K562 (cell line): ENCODE measurements around the gene PCED1B. TPM values are rescaled to one million over a fixed set of nuclear protein-coding genes. Genes with fewer than 3 reads are reported as not detected.

Experiments
- ATAC-seq: fragments of 200-7000 bp; cut with Tn5 transposase; 3 replicates; pipeline ENCODE4 v1.9.1; 2020; ENCODE audit warnings: moderate library complexity
- BruUV-seq: library from RNA; stranded (reverse); fragments of 400-500 nt; replicated peaks from 2 replicates; lab custom pipeline; 2021; lab: Mats Ljungman, UMichigan
- CTCF ChIA-PET: fragments of 300-600 bp; formaldehyde crosslinking; extraction: SDS; loops from one replicate; lab custom pipeline; 2021; ENCODE audit warnings: low intra/inter-chr PET ratio; lab: Yijun Ruan, JAX
- POLR2A ChIA-PET: fragments of 300-600, 350-650 bp; sonication (Branson Sonifier 250); formaldehyde crosslinking; extraction: SDS; loops from one replicate; lab custom pipeline; 2021; ENCODE audit warnings: antibody characterized with exemption, inconsistent platforms; lab: Yijun Ruan, JAX
- DNase-seq, 4 experiments: peaks; one replicate each; pipeline versions ENCODE4 v3.0.0 to v3.0.0-alpha.2; 2011 to 2018; ENCODE audit warnings: low spot score in 3 of 4, mixed read lengths in 3 of 4; ENCODE audit errors: extremely low read depth in 1 of 4
- FAIRE-seq: peaks from 2 replicates; lab custom pipeline; 2011; peaks lifted over from hg19 to GRCh38; lab: Jason Lieb, UNC
- H2AFZ ChIP-seq: 2 replicates; pipeline ENCODE4 v1.6.0; 2011; ENCODE audit warnings: low read depth, low read length, control low read depth, inconsistent platforms
- H3K27ac ChIP-seq: fragments of 200-600 bp; 3 replicates; pipeline ENCODE4 v1.8.0; 2011; ENCODE audit warnings: low read depth, mild to moderate bottlenecking, control low read depth, inconsistent platforms, low read length, moderate library complexity, mixed read lengths; ENCODE audit errors: extremely low read depth
- H3K27me3 ChIP-seq, 2 experiments: fragments of 300-600 bp in 1 of 2; 2 replicates in 1 of 2; 3 replicates in 1 of 2; pipeline versions ENCODE4 v1.6.0 to v1.8.0; 2011; ENCODE audit warnings: inconsistent platforms in 2 of 2, low read length in 2 of 2, mild to moderate bottlenecking in 1 of 2, mixed read lengths in 1 of 2, moderate library complexity in 1 of 2; ENCODE audit not compliant: control insufficient read depth in 2 of 2, insufficient read depth in 2 of 2
- H3K36me3 ChIP-seq: fragments of 300-600 bp; 3 replicates; pipeline ENCODE4 v1.8.0; 2011; ENCODE audit warnings: mild to moderate bottlenecking, low read length, inconsistent platforms; ENCODE audit not compliant: control insufficient read depth, insufficient read depth
- H3K4me1 ChIP-seq, 2 experiments: fragments of 200-600 bp in 1 of 2; replicated peaks in 1 of 2; 2 replicates in 1 of 2; 3 replicates in 1 of 2; pipeline versions ENCODE4 v1.5.1 to v1.8.0; 2011; ENCODE audit warnings: inconsistent platforms in 2 of 2, low read length in 2 of 2, mild to moderate bottlenecking in 1 of 2, mixed read lengths in 1 of 2, moderate library complexity in 1 of 2; ENCODE audit not compliant: control insufficient read depth in 2 of 2, insufficient read depth in 2 of 2
- H3K4me2 ChIP-seq: 2 replicates; pipeline ENCODE4 v1.6.1; 2011; ENCODE audit warnings: low read length, control low read depth, inconsistent platforms, mixed read lengths; ENCODE audit not compliant: insufficient read depth
- H3K4me3 ChIP-seq: fragments of 200-600 bp; sonication (generic), shearing (Covaris generic); 2 replicates; pipeline ENCODE4 v1.5.1; 2016; ENCODE audit warnings: control low read depth, inconsistent platforms
- H3K79me2 ChIP-seq: fragments of 200-600 bp; 3 replicates; pipeline ENCODE4 v1.8.0; 2011; ENCODE audit warnings: low read length, inconsistent platforms; ENCODE audit not compliant: control insufficient read depth, insufficient read depth
- H3K9ac ChIP-seq, 2 experiments: 2 replicates each; pipeline versions ENCODE4 v1.6.0 to v1.6.1; 2011; ENCODE audit warnings: low read depth in 2 of 2, low read length in 2 of 2, control low read depth in 1 of 2, inconsistent platforms in 1 of 2, mild to moderate bottlenecking in 1 of 2, mixed read lengths in 1 of 2; ENCODE audit not compliant: insufficient read depth in 1 of 2
- H3K9me1 ChIP-seq: one replicate; pipeline ENCODE4 v1.6.0; 2011; ENCODE audit warnings: inconsistent platforms, mild to moderate bottlenecking, low read length, moderate library complexity; ENCODE audit not compliant: control insufficient read depth, insufficient read depth
- H3K9me3 ChIP-seq: replicated peaks from 2 replicates; pipeline ENCODE4 v1.5.1; 2011; ENCODE audit warnings: low read depth, low read length, inconsistent platforms; ENCODE audit not compliant: control insufficient read depth, insufficient read depth
- H4K20me1 ChIP-seq: replicated peaks from 2 replicates; pipeline ENCODE4 v1.6.1; 2011; ENCODE audit warnings: low read length, inconsistent platforms, mixed read lengths; ENCODE audit not compliant: control insufficient read depth, insufficient read depth
- CTBP1 ChIP-seq: fragments of 450-650 bp; IDR thresholded peaks from 2 replicates; pipeline ENCODE4 v1.6.1; 2016; ENCODE audit warnings: borderline replicate concordance
- WGBS: fragments of 100-300 bp; shearing (Covaris generic); methylation state at CpG from one replicate; pipeline ENCODE4 v1.1.6; 2016; ENCODE audit warnings: low coverage, mixed read lengths; ENCODE audit not compliant: insufficient coverage; ENCODE audit errors: missing lambda C conversion rate; 5-methylcytosine and 5-hydroxymethylcytosine counted together
- in situ Hi-C: fragments of 300-500 bp; cut with MboI; formaldehyde crosslinking; loops from 4 replicates; pipeline ENCODE4 v1.15.0; 2018; ENCODE audit warnings: inconsistent platforms, mixed read lengths
- intact Hi-C: fragments of 100-400 bp; cut with micrococcal nuclease; formaldehyde crosslinking; loops from 2 replicates; pipeline ENCODE4 v1.14.2; 2022
- polyA plus RNA-seq, 8 experiments: library from polyadenylated mRNA; depleted of rRNA in 4 of 8; stranded (reverse) in 5 of 8; unstranded in 3 of 8; fragments of >200 nt; fragmentation: Nextera tagmentation in 2 of 8; fragmentation: Illumina TruSeq in 1 of 8; extraction: Ambion mirVana in 2 of 8; extraction: Trizol in 1 of 8; gene quantifications; 2 replicates each; pipeline versions ENCODE4 v1.2.1 to v1.2.3, GENCODE V29; 2011 to 2014; ENCODE audit warnings: inconsistent platforms in 1 of 8, missing spikeins in 1 of 8
- total RNA-seq, 7 experiments: library from RNA; depleted of rRNA in 6 of 7; stranded (reverse); fragments of >200 nt in 6 of 7; fragmentation: Illumina TruSeq in 2 of 7; extraction: Trizol in 2 of 7; gene quantifications; 2 replicates each; pipeline versions ENCODE4 v1.2.1 to v1.2.3, GENCODE V29; 2011 to 2021; ENCODE audit warnings: low replicate concordance in 1 of 7
- TF ChIP-seq, protein P1 (sequence below): sonication (generic); formaldehyde crosslinking; IDR thresholded peaks from 2 replicates; pipeline ENCODE4 v1.8.1; 2023; ENCODE audit warnings: mild to moderate bottlenecking, missing genetic modification reagents
- TF ChIP-seq, protein P2 (sequence below): fragments of 450-650 bp; IDR thresholded peaks from 2 replicates; pipeline ENCODE4 v1.6.1; 2016; ENCODE audit warnings: low read depth, mild to moderate bottlenecking, moderate library complexity

The PCED1B gene
- total and polyA plus RNA-seq, 9 of the 15 experiments (the other 6 are each of a cell fraction or from before 2014, with no cell fraction given) = 1.2 to 9.3 (median 2.5) TPM

DNA sequence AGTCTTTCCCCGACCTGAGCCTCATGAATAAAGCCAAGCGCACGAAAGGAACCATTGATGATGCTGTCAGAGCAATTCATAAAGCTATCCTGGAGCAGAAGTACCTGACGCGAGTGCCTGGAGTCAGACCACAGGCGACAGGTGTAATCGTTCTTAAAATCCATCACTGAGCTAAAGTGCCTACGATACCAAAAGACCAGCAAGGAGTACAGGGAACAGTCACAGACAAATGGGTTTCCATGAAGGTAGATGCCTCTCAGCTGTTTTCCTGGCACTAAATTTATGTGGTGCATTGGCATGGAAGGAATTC, 1.4 kb upstream of the PCED1B start:
- Histone ChIP-seq H3K9me3 (no peaks in the 10 kb centered on the region), H3K4me2 (no peak overlapping the region; the same call in 1 of the 2 replicates), H3K79me2 (no peaks in the 10 kb centered on the region; the same call in 2 of the 3 replicates), H3K36me3 (no peaks in the 10 kb centered on the region), H3K9me1 (no peaks in the 10 kb centered on the region), H3K27me3 (no peaks in the 10 kb centered on the region; a peak in 1 of 5 replicates), H3K9ac (no peak overlapping the region), H3K4me1 (peaks cover 6 to 19% of the 10 kb centered on the region in 2 experiments; a peak in 4 of 5 replicates), H4K20me1 (no peaks in the 10 kb centered on the region), H3K27ac (no peak overlapping the region), H3K4me3 (no peak overlapping the region), H2AFZ (no peak overlapping the region)
- no peak for ATAC-seq
- no TSS peak for BruUV-seq
- ChIA-PET CTCF (no interaction called here), POLR2A (interaction anchor here (1.4 to 3.1 kb wide), 3 partner anchors 8 to 301 kb away, joined by 3 to 21 read pairs (median 4); no protein-coding TSS in a partner anchor)
- intact Hi-C loops = loop anchor here (2.0 kb wide), 2 partner anchors 137 to 231 kb away; no protein-coding TSS in a partner anchor
- TF ChIP-seq, protein P1, sequence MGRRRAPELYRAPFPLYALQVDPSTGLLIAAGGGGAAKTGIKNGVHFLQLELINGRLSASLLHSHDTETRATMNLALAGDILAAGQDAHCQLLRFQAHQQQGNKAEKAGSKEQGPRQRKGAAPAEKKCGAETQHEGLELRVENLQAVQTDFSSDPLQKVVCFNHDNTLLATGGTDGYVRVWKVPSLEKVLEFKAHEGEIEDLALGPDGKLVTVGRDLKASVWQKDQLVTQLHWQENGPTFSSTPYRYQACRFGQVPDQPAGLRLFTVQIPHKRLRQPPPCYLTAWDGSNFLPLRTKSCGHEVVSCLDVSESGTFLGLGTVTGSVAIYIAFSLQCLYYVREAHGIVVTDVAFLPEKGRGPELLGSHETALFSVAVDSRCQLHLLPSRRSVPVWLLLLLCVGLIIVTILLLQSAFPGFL (CRISPR knock-in tag) = no peak
- 0 out of 2 replicates have a peak, but pooled peaks have one; percentile 30 for TF ChIP-seq CTBP1
- TF ChIP-seq, protein P2, sequence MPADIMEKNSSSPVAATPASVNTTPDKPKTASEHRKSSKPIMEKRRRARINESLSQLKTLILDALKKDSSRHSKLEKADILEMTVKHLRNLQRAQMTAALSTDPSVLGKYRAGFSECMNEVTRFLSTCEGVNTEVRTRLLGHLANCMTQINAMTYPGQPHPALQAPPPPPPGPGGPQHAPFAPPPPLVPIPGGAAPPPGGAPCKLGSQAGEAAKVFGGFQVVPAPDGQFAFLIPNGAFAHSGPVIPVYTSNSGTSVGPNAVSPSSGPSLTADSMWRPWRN = no peak
- in situ Hi-C loops = no loop called here
- no peak for FAIRE-seq
- WGBS = 62% methylated on average over 8 of the region's 8 CpGs
- no peak for DNase-seq
